HG03571 (cell line): ENCODE data around the gene EPRS1.

ENCODE experiments used
- ATAC-seq: cut with Tn5 transposase; IDR thresholded peaks from one replicate; pipeline ENCODE4 v1.9.1; 2021; ENCODE audit not compliant: unreplicated experiment

EPRS1 gene

DNA sequence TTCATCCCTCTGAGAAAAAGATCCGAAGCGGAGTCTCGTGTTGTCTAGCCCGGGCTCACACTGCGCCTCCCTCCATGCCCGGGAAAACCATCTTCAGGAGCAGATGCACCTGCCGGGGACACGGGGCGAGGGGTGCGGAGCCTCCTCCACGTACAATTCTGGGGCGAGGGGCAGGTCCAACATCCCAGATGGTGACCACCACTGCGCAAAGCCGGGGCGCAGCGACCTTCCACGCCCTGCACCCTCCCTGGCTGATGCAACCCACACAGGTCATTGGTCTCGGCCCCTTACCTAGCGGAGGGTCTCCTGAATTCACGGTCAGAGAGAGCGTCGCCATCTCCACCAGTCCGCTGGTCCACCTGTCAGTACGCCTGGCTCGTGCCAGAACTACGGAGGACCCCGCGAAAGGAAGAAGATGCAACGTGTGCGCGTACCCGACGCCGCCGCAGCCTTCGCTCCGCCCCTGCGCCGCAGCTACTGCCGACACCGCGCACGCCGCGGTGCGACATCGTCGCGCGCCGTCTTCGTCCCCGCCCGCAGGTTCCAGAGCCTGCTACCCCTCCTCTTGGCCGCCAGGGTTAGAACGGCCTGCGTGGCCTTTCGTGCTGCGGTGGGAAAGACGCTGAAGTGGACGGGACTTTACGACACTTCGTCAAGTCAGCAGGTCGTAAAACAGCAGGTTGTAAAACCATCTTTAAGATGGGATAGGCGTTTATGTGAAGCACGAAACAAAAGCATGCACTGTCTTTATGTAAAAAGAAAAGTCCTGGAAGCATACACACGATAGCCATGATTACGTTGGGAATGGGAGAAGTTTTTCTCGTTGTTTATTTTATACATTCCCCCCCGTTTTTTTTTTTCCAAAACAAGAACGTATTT, at the start of gene EPRS1:
TSS of gene EPRS1 (minus strand) at position 454 of the 879 bp plus-strand sequence. CDS start at position 337, 117 bp downstream.
- ATAC-seq = peak; percentile 99

DNA sequence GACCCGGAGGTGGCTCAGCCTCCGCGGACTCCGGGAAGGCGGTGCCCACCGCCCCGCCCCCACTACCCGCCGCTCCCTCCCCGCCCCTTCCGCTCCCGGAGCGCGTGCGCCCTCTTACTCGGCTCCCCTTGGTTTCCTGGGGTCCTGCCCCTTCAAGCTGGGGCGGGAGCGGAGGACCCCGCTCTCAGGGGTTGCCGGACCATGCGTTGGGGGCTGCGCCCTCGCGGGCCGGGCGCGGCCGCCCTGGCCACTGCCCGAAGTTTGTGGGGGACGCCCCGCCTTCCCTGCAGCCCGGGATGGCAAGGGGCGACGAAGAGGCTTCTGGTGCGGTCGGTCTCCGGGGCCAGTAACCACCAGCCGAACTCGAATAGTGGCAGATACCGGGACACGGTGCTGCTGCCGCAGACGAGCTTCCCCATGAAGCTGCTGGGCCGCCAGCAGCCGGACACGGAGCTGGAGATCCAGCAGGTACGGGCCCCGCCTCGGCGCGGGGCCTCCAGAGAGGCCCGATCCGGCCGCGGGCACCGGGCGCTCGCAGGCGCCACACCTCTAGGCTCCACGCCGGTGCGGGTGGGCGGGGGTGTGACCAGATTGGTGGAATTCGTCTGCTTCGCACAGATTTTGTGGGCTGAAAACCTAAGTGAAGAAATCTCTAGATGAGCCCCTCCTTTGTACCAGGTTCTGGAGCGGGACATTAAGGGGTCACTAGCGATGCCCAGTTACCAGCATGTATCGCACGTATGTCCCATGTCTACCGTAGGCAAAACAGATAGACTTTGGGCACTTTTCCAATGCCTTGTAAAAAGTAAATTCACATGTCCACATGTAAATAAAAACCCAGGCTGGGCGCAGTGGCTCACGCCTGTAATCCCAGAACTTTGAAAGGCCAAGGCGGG, 48.0 kb upstream of the EPRS1 start, which contains the start of gene IARS2:
TSS of gene IARS2 (plus strand) at position 117 of the 896 bp plus-strand sequence. CDS start at position 202, 85 bp downstream.
- ATAC-seq = peak; percentile 60

DNA sequence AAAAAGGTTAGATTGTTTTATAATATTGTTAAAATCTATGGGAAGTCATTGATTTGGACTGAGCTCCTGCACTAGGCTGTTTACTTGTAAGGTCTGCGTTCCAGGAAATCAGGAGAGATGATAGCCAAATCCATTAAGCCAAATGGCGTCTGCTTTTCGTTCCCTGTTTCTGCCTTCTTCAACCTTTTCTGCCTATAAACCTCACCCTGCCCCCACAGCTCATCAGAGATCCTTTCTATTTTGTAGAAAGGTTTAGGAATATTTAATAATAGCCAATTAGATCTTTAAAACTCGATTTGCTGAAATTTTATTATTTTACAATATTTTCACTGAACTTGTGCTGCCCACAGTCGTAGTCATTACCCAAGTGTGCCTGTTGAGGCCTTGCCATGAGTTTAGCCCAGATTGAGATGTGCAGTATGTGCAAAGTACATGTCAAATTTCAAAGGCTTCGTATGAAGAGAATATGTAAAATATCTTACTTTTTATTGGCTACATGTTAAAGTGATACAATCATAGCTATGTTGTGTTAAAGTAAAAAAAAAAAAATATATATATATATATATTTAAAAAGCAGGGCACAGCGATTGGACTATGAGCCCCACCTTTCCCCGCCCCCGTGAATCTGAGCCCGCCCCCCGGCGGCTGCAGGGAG, 47.2 kb upstream of the EPRS1 start:
- peak; percentile 3 for ATAC-seq

DNA sequence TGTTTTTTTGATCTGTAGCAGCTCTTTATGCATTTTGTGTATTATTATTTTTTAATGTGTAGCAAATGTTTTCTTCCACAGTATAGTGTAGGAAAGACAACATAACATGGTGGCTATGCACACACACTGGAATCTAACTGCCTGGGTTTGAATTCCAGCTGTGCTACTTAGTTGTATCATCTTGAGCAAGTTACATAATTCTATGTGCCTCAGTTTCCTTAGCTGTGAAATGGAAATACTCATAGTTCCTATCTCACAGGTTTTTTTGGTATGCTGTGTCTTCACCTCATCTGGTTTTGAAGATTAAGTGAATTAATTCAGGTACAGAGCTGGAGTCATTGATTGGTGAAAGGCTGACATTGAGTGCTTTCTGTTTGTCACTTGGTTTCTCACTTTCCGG, 46.4 kb upstream of the EPRS1 start:
- no peak for ATAC-seq

DNA sequence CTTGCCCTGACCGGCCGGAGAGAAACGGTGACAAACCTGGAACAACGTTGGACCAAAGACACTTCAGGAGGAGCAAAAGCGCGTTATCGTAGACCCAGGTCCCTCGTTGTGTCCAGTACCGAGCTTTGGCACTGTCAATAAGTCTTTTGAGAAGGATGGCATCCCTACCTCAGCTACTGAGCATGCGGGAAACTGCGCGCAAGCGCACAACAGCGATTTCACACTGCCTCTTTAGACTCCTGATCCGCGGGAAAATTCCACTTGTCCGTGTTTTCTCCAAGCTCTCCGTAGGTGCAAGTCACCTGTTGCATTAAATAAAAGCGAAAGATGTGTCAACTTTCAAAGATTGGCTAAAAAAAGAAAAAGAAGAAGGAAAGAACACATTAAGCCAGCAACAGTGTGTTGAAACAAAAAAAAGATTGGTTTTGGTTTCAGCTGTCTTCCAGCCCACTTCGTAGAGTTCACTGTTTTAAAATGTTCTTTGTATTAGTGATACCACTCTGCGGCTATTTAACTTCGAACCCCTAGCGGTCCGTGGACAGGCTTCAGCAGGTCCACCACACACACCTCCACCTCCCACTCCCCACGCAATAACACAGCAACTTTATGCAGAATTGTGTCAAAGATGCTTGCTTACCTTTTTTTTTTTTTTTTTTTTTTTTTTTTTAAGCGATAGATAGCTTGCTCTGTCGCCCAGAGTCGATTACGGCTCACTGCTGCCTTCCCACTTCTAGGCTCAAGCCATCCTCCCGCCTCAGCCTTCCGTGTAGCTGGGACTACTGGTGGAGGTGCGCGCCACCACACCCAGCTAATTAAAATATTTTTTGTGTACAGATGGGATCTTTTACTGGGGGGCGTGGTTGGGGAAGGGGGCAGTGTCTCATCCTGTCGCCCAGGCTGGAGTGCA, 43.6 kb upstream of the EPRS1 start, which contains the start of gene BPNT1:
TSS of gene BPNT1 (minus strand) at position 139 of the 907 bp plus-strand sequence. CDS start 9,942 bp downstream, outside the sequence.
- peak; percentile 46 for ATAC-seq

DNA sequence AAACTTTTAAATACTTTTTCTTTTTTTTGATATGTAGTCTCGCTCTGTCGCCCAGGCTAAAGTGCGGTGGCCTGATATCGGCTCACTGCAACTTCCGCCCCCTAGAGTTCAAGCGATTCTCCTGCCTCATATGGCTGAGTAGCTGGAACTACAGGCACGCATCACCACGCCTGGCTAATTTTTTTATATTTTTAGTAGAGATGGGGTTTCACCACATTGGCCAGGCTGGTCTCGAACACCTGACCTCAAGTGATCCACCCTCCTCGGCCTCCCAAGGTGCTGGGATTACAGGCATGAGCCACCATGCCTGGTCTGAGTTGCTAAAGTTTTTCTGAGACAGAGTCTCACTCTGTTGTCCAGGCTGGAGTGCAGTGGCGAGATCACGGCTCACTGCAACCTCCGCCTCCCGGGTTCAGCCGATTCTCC, 40.0 kb upstream of the EPRS1 start:
- ATAC-seq = peak; percentile 48

DNA sequence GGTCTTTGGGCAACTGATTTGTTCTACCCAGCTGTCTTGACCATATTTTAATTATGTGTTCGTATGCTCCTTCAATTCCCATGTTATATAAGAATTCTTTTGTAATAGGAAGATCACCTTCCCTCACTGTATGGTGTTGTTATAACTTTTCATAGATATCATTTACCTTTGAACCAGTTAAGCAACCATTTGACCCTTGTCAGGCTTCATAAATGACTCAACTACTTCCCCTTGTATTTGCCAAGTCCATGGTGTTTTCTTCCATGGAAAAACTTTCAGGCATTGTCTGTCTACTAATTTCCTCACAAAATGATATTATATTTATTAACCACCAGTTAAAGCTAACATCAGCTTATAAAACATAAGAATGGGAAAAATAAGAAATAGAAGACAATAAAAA, 38.2 kb upstream of the EPRS1 start:
- ATAC-seq = no peak

DNA sequence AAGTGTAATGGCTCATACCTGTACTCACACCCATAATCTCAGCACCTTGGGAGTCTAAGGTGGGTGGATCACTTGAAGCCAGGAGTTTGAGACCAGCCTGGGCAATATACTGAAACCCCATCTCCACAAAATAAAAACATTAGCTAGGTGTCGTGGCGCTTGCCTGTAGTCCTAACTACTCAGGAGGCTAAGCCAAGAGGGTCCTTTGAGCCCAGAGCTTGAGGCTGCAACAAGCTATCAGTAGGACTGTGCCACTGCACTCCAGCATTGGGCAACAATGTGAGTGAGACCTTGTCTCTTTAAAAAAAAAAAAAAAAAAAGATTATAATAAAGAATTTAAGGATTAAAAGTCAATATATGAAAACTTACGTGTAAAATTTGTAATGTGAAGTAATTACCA, 31.6 kb upstream of the EPRS1 start:
- ATAC-seq = no peak

DNA sequence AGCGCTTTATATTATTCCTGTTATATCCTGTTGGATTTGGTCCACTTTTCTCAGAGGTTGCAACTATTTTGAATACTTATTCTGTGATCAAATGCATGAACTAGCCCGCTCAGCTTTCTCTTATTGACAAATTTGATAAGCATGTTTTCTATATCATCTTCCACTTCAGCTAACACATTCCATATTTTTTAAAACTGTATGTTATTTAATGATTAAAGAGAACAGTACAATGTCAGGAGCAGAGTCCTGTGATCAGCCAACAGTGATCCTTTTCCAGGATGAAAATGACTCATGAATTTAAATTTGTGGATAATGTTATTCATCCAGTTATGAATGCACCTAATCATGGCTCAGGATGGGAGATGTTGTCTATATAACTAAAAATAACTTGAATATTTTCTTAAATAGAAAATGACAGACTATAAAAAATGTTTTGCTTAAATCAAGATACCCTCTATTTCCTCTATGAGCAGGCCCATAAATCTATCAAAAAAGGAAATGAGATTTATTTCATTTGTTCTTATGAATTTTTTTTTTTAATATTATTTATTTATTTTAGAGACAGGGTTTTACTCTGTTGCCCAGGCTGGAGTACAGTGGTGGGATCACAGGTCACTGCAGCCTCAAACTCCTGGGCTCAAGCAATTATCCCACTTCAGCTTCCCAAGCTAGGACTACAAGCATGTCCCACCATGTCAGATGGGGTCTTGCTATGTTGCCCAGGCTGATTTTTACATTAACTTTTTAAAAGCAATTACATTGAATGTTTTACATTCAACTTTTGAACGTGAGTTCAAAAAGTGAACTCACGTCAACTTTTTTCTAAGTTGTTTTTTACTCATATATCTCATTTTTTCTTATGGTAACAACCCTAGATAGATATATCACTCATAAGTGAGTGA, 30.8 kb upstream of the EPRS1 start:
- ATAC-seq = no peak

DNA sequence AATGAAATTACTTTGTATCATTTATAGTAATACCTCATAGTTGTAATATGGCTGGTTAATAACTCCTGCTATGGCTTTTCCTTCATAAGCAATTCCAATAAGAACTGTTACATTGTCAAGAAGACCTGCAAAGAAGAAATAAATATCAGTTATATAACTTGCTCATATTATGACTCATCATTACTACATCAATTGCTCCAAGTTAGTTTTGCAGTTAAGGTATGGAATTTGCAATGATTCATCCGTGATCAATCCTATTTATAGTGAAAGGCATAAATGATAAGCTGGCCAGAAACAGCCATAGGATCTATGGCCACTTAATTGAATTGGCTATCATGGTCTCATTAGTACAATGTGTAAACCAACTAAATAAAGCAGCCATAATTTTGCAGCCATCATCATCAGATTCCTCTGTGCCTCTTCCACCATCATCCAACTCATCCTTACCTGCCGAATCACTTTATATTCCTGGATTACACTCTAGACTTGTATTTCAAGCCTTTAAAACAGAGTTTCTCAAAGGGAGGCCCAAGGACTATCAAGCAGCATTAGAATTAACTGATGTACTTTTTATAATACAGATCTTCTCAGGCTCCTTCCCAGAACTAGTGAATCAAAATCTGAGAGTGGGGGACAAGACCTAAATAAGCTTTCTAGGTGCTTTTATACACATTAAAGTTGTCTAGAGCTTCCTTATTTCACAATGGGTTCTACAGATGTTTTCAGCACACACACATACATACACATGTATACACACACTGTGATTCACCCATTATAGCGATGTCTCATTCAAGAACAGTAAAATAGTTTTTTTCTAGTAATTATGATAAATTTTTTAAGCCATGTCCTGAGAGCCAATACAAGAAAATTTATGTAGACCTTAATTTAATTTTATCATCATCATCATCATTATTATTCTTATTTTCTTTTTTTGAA, 21.2 kb upstream of the EPRS1 start:
- no peak for ATAC-seq

DNA sequence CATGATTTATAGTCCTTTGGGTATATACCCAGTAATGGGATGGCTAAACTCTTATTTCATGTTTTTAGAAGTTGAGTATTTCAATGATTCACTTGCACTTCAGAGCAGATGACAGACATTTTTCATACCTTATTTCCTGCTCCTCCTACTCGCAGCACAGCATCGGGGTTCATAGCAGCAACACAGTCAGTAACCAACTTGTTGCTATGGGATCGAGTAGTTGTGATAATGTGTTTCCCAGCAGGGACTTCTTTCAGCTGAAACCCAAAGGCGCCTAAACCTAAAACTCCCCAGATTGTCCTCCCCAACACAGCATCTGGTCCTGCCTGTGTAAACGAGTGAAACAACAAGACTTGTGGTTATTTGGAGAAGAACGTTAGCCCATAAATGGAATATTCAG, 16.3 kb upstream of the EPRS1 start:
- no peak for ATAC-seq

DNA sequence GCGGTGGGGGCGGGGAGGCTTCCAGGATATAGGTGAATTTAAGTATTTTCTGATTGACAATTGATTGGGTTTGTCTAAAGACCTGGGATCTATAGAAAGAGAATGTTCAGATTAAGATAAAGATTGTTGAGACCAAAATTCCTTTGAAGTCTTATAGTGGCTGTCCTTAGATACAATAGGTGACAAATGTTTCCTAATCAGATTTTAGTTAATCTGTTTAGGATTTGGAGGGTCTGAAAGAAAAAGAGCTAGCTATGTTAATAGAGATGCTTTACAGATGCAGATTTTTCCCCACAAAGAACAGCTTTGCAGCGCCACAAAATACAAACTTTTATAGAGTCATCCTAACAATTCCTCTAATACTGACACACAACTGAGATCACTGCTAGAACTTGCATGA, 14.6 kb upstream of the EPRS1 start:
- no peak for ATAC-seq

DNA sequence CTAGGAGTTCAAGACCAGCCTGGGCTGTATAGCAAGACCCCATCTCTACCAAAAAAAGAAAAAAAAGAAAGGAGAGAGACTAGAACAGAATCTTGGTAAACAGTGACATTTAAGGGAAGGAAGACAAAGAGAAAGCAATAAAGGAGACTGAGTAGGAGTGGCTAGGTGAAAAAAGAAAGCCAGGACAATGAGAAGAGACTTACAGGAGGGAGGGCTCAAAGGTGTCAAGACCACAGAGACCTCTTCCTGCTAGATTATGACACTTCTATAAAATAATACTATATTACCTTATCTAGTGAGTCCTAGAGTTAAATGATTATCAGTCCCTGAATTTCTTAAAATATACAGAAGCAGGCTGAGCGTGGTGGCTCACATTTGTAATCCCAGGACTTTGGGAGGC, 10.1 kb upstream of the EPRS1 start:
- ATAC-seq = no peak

DNA sequence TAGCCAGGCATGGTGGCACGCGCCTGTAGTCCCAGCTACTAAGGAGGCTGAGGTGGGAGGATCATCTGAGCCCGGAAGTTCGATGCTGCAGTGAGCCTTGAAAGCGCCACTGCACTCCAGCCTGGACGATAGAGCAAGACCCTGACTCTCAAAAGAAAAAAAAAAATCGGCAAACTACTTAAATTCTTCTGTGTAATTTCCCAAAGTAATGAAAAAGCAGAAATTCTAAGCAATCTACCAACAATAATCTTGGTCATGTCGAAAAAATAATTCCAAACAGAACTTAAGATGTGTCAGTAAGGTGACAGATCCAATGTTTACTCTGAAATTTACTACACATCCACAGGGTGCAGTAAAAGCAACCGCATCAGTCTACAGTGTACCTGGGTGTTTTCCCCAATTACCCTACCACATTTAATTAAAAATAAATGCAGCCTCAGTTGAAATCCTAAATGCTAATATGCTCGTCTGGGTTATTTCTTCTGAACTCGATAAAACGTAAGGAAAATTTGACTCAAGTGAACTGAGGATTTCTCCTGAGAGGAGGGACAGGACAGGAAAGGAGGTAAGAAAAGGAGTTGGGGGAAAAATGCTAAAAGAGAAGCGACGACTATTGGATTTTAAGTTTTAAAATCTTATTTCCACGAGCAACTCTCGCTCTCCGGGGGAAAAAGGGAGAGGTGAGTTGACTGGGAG, 801 bp downstream of the EPRS1 start:
- no peak for ATAC-seq

DNA sequence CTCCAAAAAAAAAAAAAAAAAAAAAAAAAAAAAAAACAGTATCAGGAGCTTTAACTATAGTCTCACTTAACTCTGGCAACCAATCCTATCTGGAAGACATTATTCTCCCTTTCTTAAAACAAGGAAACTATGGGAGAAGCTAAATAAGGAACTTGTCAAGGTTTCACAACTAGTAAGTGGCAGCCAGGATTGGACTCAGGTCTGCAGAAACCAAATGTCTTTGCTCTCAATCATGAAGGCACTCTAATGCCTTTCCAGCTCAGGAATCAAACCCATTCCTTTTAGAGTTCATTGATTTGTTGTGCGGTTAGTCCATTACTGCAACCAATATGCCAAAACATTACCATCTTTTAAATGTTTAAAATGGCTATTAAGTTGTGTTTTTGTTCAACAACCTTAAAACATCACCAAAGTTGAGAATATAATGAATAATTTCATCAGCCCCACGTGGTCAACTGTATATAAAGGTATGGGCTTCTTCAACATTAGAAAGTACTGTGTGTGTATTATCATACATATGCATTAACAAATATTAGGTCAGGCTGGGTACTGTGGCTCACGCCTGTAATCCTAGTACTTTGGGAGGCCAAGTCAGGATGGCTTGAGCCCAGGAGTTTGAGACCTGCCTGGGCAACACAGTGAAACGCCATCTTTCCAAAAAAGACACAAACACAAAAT, 1.5 kb downstream of the EPRS1 start:
- ATAC-seq = no peak

DNA sequence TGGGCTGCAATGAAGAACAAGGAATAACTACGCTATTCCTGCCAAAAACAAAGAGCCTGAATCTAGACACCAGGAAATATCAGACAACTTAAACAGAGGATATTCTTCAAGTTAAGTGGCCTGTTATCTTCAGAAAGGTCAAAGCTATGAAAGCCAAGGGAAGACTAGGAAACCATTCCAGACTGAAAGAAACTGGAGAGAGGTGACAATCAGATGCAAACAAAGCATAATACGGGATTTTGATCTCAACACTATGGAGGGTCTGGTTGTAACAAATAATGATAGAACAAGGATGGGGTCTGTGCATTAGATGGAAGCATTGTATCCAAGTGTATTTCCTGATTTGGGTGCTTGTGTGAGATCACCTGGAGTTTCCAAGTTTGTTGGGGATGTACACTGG, 2.7 kb downstream of the EPRS1 start:
- ATAC-seq = no peak
